ENCODE measurements around the gene ATRN. TPM values are rescaled to one million over a fixed set of nuclear protein-coding genes. Genes with fewer than 3 reads are reported as not detected.

Gene ATRN
- total and polyA plus RNA-seq, 2 donors (not counting 1 experiment from before 2014, with no cell fraction given), result 5.8 to 19.5 TPM

DNA sequence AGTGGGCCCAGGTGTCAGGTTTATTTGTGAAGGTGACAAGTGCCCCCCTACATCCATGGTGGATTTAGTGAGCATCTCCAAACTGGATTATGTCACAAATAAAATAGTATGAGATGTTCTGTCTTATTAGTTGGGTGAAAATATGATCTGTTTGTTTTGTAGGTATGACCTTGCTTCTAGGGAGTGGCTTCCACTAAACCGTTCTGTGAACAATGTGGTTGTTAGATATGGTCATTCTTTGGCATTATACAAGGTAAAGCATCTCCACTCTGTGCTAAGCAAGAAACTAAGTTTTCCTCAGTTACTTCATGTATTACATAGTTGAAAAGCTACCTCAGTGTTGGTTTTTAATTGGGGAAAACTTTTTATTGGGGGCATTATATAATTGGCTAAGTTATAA lies 88.4 kb downstream of the ATRN start:
- no peak overlapping the region for H3K27ac Mint-ChIP-seq
- Histone ChIP-seq H3K27me3 (replicated peaks in 1 of 4; ENCODE audit: control extremely low read depth in 1 of 4, control insufficient read depth in 3 of 4, insufficient read depth in 4 of 4, low read length in 3 of 4) (no peaks in the 10 kb centered on the region), H3K79me2 (ENCODE audit: control insufficient read depth, insufficient read depth, low read length) (no peaks in the 10 kb centered on the region), H3K9me3 (ENCODE audit: control extremely low read depth in 1 of 3, control insufficient read depth in 2 of 3, insufficient read depth in 1 of 3, low read length in 2 of 3) (no peaks in the 10 kb centered on the region), H3K27ac (ENCODE audit: low read length in 2 of 2) (no peak overlapping the region), H3K4me1 (ENCODE audit: control insufficient read depth in 2 of 2, insufficient read depth in 2 of 2, low read length in 2 of 2) (peaks cover 0 to 7% of the 10 kb centered on the region in 2 donors), H3K4me3 (ENCODE audit: control extremely low read depth in 1 of 5, extremely low read depth in 1 of 5, insufficient read depth in 1 of 5, low read depth in 2 of 5, low read length in 4 of 5) (no peak overlapping the region), H3K36me3 (replicated peaks in 1 of 2; ENCODE audit: control extremely low read depth in 1 of 2, control insufficient read depth in 1 of 2, extremely low read depth in 1 of 2, insufficient read depth in 2 of 2, low read length in 1 of 2) (peaks cover 0 to 16% of the 10 kb centered on the region in 2 experiments), H3K4me2 (replicated peaks; ENCODE audit: low read depth, low read length, poor library complexity, severe bottlenecking) (no peak overlapping the region), H2AFZ (ENCODE audit: insufficient read depth, low read depth, low read length, poor library complexity, severe bottlenecking) (no peak overlapping the region), H4K20me1 (ENCODE audit: control insufficient read depth, insufficient read depth, low read length, poor library complexity, severe bottlenecking) (no peaks in the 10 kb centered on the region), H3K9ac (ENCODE audit: low read length) (no peak overlapping the region)
- intact Hi-C loops (cut with micrococcal nuclease), result no loop called here
- no peak overlapping the region for H3K4me3 Mint-ChIP-seq
- TF ChIP-seq, protein P1, sequence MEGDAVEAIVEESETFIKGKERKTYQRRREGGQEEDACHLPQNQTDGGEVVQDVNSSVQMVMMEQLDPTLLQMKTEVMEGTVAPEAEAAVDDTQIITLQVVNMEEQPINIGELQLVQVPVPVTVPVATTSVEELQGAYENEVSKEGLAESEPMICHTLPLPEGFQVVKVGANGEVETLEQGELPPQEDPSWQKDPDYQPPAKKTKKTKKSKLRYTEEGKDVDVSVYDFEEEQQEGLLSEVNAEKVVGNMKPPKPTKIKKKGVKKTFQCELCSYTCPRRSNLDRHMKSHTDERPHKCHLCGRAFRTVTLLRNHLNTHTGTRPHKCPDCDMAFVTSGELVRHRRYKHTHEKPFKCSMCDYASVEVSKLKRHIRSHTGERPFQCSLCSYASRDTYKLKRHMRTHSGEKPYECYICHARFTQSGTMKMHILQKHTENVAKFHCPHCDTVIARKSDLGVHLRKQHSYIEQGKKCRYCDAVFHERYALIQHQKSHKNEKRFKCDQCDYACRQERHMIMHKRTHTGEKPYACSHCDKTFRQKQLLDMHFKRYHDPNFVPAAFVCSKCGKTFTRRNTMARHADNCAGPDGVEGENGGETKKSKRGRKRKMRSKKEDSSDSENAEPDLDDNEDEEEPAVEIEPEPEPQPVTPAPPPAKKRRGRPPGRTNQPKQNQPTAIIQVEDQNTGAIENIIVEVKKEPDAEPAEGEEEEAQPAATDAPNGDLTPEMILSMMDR (IDR thresholded peaks at IDR 0.05), result no peak
- no peak for TF ChIP-seq EZH2 (IDR thresholded peaks at IDR 0.05; ENCODE audit: borderline replicate concordance, insufficient read depth, low read depth, low read length, poor library complexity, severe bottlenecking)
- H3K9me3 Mint-ChIP-seq (ENCODE audit: insufficient read depth), result no peaks in the 10 kb centered on the region
- no CpG with 5 or more reads among the region's 1 CpG for WGBS (ENCODE audit: insufficient coverage)
- no peaks in the 10 kb centered on the region for H3K27me3 Mint-ChIP-seq
- H3K4me1 Mint-ChIP-seq, result peaks cover 9% of the 10 kb centered on the region
- ATAC-seq (ENCODE audit: low read depth) (no peak), DNase-seq (no peak)
- POLR2A ChIA-PET, result no interaction called here
- CTCF ChIA-PET, result no interaction called here

DNA sequence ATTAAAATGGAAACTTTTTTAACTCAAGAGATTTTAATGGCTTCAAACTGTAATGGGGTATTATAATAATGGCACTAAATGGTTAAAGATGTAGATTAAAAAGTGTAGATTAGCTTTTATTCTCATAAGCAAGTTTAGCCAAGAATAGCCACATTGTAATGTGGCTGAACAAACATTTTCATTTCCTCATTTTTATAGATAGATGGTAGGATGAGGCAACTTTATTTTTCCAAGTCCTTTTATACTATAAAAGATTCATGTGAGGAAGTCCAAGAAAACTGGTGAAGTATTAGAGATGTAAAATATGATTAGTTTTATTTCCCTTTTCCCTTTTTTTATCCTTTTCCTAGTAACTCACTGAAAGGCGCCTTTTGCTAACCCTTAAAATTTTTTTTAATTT lies 88.8 kb downstream of the ATRN start:
- Histone ChIP-seq H4K20me1 (ENCODE audit: control insufficient read depth, insufficient read depth, low read length, poor library complexity, severe bottlenecking) (no peaks in the 10 kb centered on the region), H2AFZ (ENCODE audit: insufficient read depth, low read depth, low read length, poor library complexity, severe bottlenecking) (no peak overlapping the region), H3K27ac (ENCODE audit: low read length in 2 of 2) (no peak overlapping the region), H3K36me3 (replicated peaks in 1 of 2; ENCODE audit: control extremely low read depth in 1 of 2, control insufficient read depth in 1 of 2, extremely low read depth in 1 of 2, insufficient read depth in 2 of 2, low read length in 1 of 2) (peaks cover 0 to 18% of the 10 kb centered on the region in 2 experiments), H3K9me3 (ENCODE audit: control extremely low read depth in 1 of 3, control insufficient read depth in 2 of 3, insufficient read depth in 1 of 3, low read length in 2 of 3) (no peaks in the 10 kb centered on the region), H3K4me2 (replicated peaks; ENCODE audit: low read depth, low read length, poor library complexity, severe bottlenecking) (no peak overlapping the region), H3K4me3 (ENCODE audit: control extremely low read depth in 1 of 5, extremely low read depth in 1 of 5, insufficient read depth in 1 of 5, low read depth in 2 of 5, low read length in 4 of 5) (no peak overlapping the region), H3K27me3 (replicated peaks in 1 of 4; ENCODE audit: control extremely low read depth in 1 of 4, control insufficient read depth in 3 of 4, insufficient read depth in 4 of 4, low read length in 3 of 4) (no peaks in the 10 kb centered on the region), H3K9ac (ENCODE audit: low read length) (no peak overlapping the region), H3K4me1 (ENCODE audit: control insufficient read depth in 2 of 2, insufficient read depth in 2 of 2, low read length in 2 of 2) (peaks cover 0 to 7% of the 10 kb centered on the region in 2 donors), H3K79me2 (ENCODE audit: control insufficient read depth, insufficient read depth, low read length) (no peaks in the 10 kb centered on the region)
- H3K27ac Mint-ChIP-seq, result no peak overlapping the region
- no peaks in the 10 kb centered on the region for H3K27me3 Mint-ChIP-seq
- intact Hi-C loops (cut with micrococcal nuclease), result no loop called here
- ATAC-seq (ENCODE audit: low read depth) (no peak), DNase-seq (no peak)
- no CpG with 5 or more reads among the region's 1 CpG for WGBS (ENCODE audit: insufficient coverage)
- no peak overlapping the region for H3K4me3 Mint-ChIP-seq
- H3K9me3 Mint-ChIP-seq (ENCODE audit: insufficient read depth), result no peaks in the 10 kb centered on the region
- H3K4me1 Mint-ChIP-seq, result peaks cover 9% of the 10 kb centered on the region
- ChIA-PET CTCF (no interaction called here), POLR2A (no interaction called here)
- TF ChIP-seq, protein P1 (IDR thresholded peaks at IDR 0.05), result no peak
- TF ChIP-seq EZH2 (IDR thresholded peaks at IDR 0.05; ENCODE audit: borderline replicate concordance, insufficient read depth, low read depth, low read length, poor library complexity, severe bottlenecking), result no peak

Data from B cell (primary cell).